IPS-NIHi11 (cell line): Measurements from ENCODE around the gene KIAA0825.
"Not testable (repeated sequence)": the region's sequence is repeated elsewhere in the genome, so short reads cannot be mapped to it uniquely, and the experiment has no call there.

Source experiments
- DNase-seq: peaks from one replicate; pipeline ENCODE4 v3.0.0; 2012; ENCODE audit warnings: mixed read lengths, low spot score

The KIAA0825 gene

GRCh38 chr5:94171070-94171469 lies 447.3 kb downstream of the KIAA0825 start:
- DNase-seq = not testable (repeated sequence)

- DNase-seq = not testable (repeated sequence)
These were observed 448.2 kb downstream of the KIAA0825 start for GRCh38 chr5:94170158-94170557.

DNA sequence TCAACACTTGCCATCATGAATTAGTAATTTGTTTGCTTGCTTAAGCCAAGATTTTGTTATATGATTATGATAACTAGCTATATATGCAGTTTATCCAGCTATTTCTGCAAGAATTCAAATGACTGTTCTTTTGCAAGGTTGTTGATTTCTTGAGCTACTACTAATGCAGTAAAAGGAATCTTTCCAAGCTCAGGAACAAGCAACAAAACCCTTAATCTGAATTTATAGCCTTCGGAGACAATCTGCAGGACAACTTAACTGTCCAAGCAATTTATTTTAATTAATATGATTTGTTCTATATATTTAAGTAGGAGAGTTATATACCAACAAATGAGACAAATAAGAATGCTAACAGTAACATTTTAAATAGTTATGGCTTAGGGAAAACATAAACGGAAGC lies 450.3 kb downstream of the KIAA0825 start:
- DNase-seq = no peak

- no peak for DNase-seq
These were observed 456.6 kb downstream of the KIAA0825 start for GRCh38 chr5:94161801-94162200.

DNA sequence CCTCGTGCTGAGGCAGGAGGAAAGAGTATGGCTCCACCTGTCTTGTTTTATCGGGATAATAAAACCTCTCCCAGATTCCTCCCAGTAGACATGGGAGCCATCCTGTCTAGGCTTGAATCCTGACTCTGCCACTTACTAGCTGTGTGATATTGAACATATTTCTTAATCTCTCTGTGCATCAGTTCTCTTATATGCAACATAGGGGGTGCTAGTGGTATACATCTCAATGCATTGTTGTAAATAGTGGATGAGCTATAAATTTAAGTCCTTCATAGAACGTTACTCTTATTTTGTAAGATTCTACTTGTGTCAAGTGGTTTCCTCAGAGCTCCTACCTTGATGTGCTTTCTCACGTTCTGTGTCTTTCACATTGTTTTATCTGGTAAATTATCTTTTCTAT lies 459.3 kb downstream of the KIAA0825 start:
- no peak for DNase-seq

DNA sequence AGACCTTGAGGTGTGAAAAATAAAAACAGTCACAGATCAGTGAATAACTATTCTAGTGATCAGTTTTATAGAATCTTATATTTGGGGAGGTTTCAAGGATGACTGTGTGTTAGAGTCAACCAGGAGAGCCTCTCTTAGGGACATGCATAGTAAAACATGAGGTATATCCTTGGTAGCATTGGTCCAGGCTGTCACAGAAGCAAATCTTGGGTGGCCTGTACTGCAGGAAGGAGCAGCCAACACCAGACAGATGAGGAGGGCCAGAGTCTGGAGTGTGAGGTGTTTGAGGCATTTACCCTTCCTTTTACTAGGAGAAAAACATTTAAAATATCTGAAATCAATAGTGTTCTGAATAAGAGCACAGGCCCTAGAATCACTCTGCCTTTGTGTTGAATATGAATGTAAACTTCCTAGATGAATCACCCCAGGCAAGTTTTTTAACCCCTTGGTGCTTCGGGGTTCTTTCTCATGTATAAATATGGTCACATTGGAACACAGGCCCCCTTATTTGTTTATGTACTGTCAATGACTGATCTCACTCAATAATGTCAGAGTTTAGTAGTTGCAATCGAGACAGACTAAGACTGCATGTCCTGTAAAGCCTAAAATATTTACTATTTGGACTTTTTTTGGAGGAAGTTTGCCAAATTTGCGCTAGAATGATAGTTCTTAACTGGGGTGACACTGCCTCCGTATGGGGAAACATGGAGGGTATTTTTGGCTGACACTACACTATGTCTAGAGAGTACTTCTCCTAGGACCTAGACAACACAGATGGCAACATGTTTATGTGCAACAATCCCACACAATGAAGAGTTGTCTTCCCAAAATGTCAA lies 460.5 kb downstream of the KIAA0825 start:
- no peak for DNase-seq

DNA sequence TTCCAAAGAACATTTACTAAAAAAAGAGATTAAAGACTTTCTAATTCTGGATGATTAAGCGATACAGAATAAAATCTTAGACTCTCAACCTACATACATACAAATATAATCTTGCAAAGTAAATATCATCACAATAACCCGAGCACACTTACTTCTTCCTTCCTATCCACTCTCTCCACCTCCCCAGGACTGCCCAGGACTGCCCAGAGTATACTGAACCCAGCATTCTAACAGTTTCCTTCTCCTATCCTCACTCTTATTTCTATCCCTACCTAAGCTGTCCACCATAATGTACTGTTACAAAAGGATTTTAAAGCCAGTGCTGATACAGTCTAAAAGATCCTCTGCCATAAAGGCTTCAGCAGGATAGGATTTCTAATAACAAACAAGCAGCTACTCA lies 463.7 kb downstream of the KIAA0825 start:
- DNase-seq = no peak

DNA sequence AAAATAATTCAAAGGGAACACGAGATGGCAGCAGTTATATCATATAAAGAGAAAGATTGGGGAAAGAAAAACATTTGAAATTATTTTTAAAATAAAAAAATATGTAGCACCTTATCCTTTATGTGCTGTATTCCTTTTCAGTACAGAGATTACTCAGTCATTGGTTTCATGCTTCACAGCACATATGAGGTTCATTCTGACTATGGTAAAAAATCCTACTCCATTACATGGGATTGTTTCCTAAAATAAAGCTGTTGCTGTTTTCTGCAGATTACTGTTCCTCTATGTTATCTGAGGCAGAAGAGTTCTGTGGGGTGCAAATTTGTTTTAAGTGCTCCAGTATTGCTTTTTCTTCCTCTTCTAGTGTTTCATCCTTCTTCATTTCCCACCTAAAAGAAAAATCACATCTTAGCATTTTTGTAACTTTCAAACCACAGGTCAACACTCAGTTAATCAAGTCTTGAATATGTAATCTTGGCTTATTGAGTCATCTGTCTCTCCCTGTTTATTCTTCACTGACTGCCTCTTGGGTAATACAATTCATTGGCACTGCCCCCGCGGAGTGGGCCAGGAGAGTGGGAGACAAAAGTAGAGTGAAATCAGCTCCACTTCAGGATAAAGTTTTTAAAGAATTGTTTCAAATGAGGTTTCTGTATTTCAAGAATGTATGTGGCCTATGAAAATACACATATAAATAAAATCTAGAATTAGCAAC lies 464.5 kb downstream of the KIAA0825 start:
- no peak for DNase-seq

- DNase-seq = not testable (repeated sequence)
These were observed 474.8 kb downstream of the KIAA0825 start for GRCh38 chr5:94143621-94144020.

- no peak for DNase-seq
These were observed 478.1 kb downstream of the KIAA0825 start for GRCh38 chr5:94140300-94140699.

- no peak for DNase-seq
These were observed 488.3 kb downstream of the KIAA0825 start for GRCh38 chr5:94130077-94130476.

DNA sequence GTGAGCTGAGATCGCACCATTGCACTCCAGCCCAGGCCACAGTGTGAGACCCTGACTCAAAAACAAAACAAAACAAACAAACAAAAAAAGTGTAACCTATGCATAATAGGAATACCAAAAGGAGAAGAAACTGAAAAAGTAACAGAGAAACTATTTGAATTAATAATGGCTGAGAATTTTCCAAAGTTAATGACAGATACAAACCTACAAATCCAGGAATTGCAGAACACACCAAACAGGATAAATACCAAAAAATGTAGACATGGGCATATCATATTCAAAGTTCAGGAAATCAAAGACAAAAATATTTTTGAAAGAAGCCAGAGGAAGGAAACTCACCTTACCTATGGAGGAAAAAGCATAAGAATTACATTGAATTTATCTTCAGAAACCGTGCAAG lies 493.3 kb downstream of the KIAA0825 start:
- no peak for DNase-seq

DNA sequence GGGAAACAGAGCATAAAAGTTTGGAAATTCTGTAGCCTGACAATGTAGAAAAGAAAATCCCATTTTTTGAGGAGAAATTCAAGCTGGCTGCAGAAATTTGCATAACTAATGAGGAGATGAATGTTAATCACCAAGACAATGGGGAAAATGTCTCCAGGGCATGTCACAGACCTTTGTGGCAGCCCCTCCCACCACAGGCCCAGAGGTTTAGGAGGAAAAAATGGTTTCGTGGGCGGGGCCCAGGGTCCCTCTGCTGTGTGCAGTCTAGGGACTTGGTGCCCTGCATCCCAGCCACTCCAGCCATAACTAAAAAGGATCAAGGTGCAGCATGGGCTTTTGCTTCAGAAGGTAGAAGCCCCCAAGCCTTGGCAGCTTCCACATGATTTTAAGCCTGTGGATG lies 502.1 kb downstream of the KIAA0825 start:
- not testable (repeated sequence) for DNase-seq

DNA sequence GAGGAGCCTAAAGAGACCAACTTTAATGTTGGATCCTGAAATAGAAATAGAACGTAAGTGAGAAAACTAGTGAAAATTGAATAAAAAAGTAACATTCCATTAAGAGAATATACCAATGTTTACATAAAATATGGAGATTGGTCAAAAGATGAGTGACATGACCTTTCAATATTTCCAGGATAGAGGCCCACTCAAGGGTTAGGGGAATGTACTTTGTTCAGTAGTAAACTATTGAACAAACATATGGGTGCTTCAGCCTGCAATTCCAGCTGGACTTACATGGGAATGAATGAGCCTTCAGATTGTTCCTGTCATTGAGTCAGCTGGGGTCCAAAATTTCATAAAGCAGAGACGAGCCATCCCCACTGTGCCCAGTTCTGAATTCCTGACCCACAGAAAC lies 505.3 kb downstream of the KIAA0825 start:
- DNase-seq = no peak

DNA sequence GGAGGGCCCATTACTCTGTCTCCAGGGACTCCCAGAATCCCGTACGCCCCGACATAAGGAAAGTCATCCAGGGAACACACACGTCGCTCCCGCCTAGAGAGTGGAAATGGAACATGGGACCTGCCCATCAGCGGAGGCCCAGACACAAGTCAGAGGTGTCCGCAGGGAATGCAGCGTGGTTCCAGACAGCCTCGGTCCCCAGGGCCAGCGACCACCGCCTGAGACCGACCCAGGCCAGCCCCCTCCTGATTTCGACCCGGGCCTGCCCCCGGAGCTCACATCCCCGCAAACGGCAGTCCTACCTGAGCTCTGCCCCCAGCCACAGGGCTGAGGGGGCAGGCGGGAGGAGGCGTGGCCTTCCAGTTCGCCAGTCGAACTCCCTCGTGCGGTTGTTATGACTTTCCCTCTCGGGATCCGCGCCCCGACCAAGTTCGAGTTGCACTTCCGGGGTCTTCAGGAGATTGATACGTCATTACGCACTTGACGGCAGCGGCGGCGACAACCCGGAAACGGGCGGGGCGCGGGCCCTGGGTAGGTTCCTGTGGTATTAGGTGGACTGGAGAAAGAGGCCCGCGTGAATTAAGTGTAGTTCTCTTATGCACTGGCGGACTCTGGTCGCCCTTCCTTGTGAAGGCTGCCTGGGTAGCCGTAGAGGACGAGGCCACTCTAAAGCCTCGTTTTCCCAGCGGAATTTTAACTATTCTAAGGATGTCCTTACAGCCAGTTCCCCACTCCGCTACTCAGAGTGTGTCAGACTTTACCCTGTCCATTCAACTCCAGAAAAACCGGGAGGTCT lies 507.0 kb downstream of the KIAA0825 start:
- DNase-seq = peak; percentile 96

- DNase-seq = no peak
These were observed 514.7 kb downstream of the KIAA0825 start for GRCh38 chr5:94103514-94104245.
